Measurements from ENCODE around the gene SCUBE3.

DNA sequence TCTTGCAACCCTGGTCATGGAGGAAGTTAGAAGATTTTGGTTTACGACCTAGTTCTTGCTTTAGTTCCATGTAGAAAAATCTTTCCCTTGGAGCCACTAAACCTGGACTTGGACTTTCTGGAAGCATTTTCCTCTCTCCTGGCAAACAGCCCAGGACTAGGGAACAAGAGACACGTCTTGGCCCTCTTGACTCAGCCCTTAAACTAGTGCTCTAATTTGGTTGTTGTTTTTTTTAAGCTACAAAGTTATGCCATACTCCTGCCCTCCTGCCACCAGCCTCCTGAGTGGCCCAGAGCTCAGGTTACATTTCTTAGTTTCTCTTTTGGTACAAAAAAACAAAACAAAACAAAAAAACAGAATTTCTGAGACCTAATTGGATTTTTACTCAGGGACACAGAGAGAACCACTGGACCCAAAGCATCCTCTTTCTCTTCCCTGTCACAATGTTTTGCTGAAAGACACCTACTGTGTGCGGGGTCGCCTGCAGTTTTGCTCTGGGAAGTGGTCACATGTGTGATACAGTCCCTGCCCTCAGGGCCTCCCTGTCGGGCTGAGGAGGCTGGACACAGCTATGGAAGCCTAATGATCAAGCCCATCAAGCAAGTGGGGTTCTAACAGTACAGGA is 32.3 kb upstream of the SCUBE3 start:
- TF ChIP-seq GATA2 (IDR thresholded peaks at IDR 0.05; ENCODE audit: low read depth, low read length) (no peak), GATA3 (IDR thresholded peaks at IDR 0.05; ENCODE audit: low read depth, low read length) (no peak)
